Fibroblast of peridontal ligament (primary cell): ENCODE results near the gene THTPA.
"Not testable (repeated sequence)": the region's sequence is repeated elsewhere in the genome, so short reads cannot be mapped to it uniquely, and the experiment has no call there.

Experiments used
- DNase-seq: peaks from one replicate; pipeline ENCODE4 v3.0.0-alpha.2; 2010; ENCODE audit errors: extremely low read depth

Gene THTPA

GRCh38 chr14:23533652-23534435, 22.2 kb upstream of the THTPA start:
- DNase-seq = no peak

- DNase-seq = no peak
These were observed 20.1 kb upstream of the THTPA start for GRCh38 chr14:23535943-23536342.

- no peak for DNase-seq
These were observed 19.6 kb upstream of the THTPA start for GRCh38 chr14:23536494-23536893.

- not testable (repeated sequence) for DNase-seq
These were observed 19.2 kb upstream of the THTPA start for GRCh38 chr14:23536906-23537305.

GRCh38 chr14:23537351-23538049, 18.6 kb upstream of the THTPA start:
- no peak for DNase-seq

GRCh38 chr14:23538050-23538718, 17.9 kb upstream of the THTPA start:
- no peak for DNase-seq

GRCh38 chr14:23538785-23539184, 17.3 kb upstream of the THTPA start:
- peak; percentile 31 for DNase-seq

- peak; percentile 24 for DNase-seq
These were observed 16.6 kb upstream of the THTPA start for GRCh38 chr14:23539248-23540140.

GRCh38 chr14:23540141-23540469, 16.0 kb upstream of the THTPA start:
- DNase-seq = no peak

- no peak for DNase-seq
These were observed 13.8 kb upstream of the THTPA start for GRCh38 chr14:23542261-23542660.

GRCh38 chr14:23543403-23543802, 12.7 kb upstream of the THTPA start:
- no peak for DNase-seq

GRCh38 chr14:23544511-23545447, 11.3 kb upstream of the THTPA start:
- peak; percentile 24 for DNase-seq

GRCh38 chr14:23545740-23546365, 10.2 kb upstream of the THTPA start:
- DNase-seq = no peak

GRCh38 chr14:23546450-23547035, 9.5 kb upstream of the THTPA start:
- DNase-seq = no peak

- no peak for DNase-seq
These were observed 8.1 kb upstream of the THTPA start for GRCh38 chr14:23547924-23548323.

GRCh38 chr14:23548351-23549318, 7.4 kb upstream of the THTPA start:
- DNase-seq = peak; percentile 56

- no peak for DNase-seq
These were observed 5.8 kb upstream of the THTPA start for GRCh38 chr14:23550131-23550811.

- DNase-seq = no peak
These were observed 5.2 kb upstream of the THTPA start for GRCh38 chr14:23550812-23551265.
